ENCODE measurements around the gene BRD4.

DNA sequence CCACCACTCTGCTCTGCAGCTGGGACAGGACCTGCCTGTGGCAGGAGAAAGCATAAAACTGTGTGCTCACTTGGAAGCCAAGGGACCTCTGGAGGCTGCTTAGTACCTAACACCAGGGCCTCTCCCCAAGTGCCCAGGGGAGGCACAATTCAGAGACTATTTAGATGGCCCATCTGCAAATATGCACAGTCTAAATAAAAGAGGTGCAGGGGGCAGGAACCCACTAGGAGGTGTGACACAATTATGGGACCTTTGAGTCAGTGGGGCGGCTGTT lies 67.5 kb downstream of the BRD4 start:
- no peak for TF ChIP-seq CEBPB (IDR thresholded peaks at IDR 0.05)
- TF ChIP-seq, protein P1, sequence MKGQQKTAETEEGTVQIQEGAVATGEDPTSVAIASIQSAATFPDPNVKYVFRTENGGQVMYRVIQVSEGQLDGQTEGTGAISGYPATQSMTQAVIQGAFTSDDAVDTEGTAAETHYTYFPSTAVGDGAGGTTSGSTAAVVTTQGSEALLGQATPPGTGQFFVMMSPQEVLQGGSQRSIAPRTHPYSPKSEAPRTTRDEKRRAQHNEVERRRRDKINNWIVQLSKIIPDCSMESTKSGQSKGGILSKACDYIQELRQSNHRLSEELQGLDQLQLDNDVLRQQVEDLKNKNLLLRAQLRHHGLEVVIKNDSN (IDR thresholded peaks at IDR 0.05): no peak
- no peak for TF ChIP-seq TCF12 (IDR thresholded peaks at IDR 0.05; ENCODE audit: low read depth)
- TF ChIP-seq RAD21 (IDR thresholded peaks at IDR 0.05; ENCODE audit: low read depth): no peak
- no peak for TF ChIP-seq TAF1 (IDR thresholded peaks at IDR 0.05; ENCODE audit: low read depth)
- TF ChIP-seq YY1 (IDR thresholded peaks at IDR 0.05; ENCODE audit: low read depth): no peak
- TF ChIP-seq, protein P2, sequence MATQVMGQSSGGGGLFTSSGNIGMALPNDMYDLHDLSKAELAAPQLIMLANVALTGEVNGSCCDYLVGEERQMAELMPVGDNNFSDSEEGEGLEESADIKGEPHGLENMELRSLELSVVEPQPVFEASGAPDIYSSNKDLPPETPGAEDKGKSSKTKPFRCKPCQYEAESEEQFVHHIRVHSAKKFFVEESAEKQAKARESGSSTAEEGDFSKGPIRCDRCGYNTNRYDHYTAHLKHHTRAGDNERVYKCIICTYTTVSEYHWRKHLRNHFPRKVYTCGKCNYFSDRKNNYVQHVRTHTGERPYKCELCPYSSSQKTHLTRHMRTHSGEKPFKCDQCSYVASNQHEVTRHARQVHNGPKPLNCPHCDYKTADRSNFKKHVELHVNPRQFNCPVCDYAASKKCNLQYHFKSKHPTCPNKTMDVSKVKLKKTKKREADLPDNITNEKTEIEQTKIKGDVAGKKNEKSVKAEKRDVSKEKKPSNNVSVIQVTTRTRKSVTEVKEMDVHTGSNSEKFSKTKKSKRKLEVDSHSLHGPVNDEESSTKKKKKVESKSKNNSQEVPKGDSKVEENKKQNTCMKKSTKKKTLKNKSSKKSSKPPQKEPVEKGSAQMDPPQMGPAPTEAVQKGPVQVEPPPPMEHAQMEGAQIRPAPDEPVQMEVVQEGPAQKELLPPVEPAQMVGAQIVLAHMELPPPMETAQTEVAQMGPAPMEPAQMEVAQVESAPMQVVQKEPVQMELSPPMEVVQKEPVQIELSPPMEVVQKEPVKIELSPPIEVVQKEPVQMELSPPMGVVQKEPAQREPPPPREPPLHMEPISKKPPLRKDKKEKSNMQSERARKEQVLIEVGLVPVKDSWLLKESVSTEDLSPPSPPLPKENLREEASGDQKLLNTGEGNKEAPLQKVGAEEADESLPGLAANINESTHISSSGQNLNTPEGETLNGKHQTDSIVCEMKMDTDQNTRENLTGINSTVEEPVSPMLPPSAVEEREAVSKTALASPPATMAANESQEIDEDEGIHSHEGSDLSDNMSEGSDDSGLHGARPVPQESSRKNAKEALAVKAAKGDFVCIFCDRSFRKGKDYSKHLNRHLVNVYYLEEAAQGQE (IDR thresholded peaks at IDR 0.05; ENCODE audit: low read depth): no peak
- no peak for TF ChIP-seq EP300 (IDR thresholded peaks at IDR 0.05; ENCODE audit: borderline replicate concordance)
- no peak for TF ChIP-seq FOXM1 (IDR thresholded peaks at IDR 0.05; ENCODE audit: borderline replicate concordance, low read depth)
- no peak for TF ChIP-seq NFIC (IDR thresholded peaks at IDR 0.05)
- no peak for TF ChIP-seq EGR1 (IDR thresholded peaks at IDR 0.05)
- TF ChIP-seq, protein P3, sequence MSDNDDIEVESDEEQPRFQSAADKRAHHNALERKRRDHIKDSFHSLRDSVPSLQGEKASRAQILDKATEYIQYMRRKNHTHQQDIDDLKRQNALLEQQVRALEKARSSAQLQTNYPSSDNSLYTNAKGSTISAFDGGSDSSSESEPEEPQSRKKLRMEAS (IDR thresholded peaks at IDR 0.05): no peak
- no peak for TF ChIP-seq TEAD4 (IDR thresholded peaks at IDR 0.05)
